Endodermal cell (in vitro differentiated cells): ENCODE results near the gene MYL10. TPM values are rescaled to one million over a fixed set of nuclear protein-coding genes. Genes with fewer than 3 reads are reported as not detected.

Experiments
- DNase-seq: peaks from one replicate; pipeline ENCODE4 v3.0.0-alpha.2; 2017
- H3K27ac ChIP-seq: 2 replicates; pipeline ENCODE4 v1.5.1; 2013; ENCODE audit warnings: mild to moderate bottlenecking, low read depth, low read length, moderate library complexity
- H3K27me3 ChIP-seq: 2 replicates; pipeline ENCODE4 v1.6.1; 2013; ENCODE audit warnings: mild to moderate bottlenecking, low read length, moderate library complexity; ENCODE audit not compliant: insufficient read depth, control insufficient read depth, poor library complexity, severe bottlenecking
- H3K36me3 ChIP-seq: 2 replicates; pipeline ENCODE4 v1.7.0; 2013; ENCODE audit warnings: mild to moderate bottlenecking, low read length, moderate library complexity; ENCODE audit not compliant: control insufficient read depth, insufficient read depth
- H3K4me1 ChIP-seq: one replicate; pipeline ENCODE4 v1.7.0; 2013; ENCODE audit warnings: low read length; ENCODE audit not compliant: control insufficient read depth, insufficient read depth
- H3K4me3 ChIP-seq: 2 replicates; pipeline ENCODE4 v1.5.1; 2013; ENCODE audit warnings: mild to moderate bottlenecking, low read length, moderate library complexity
- H3K9ac ChIP-seq: 2 replicates; pipeline ENCODE4 v1.6.1; 2013; ENCODE audit warnings: mild to moderate bottlenecking, low read length, moderate library complexity; ENCODE audit not compliant: poor library complexity, severe bottlenecking; ENCODE audit errors: extremely low read depth
- H3K9me3 ChIP-seq: 2 replicates; pipeline ENCODE4 v1.6.1; 2013; ENCODE audit warnings: mild to moderate bottlenecking, low read length, moderate library complexity; ENCODE audit not compliant: control insufficient read depth
- H3K27ac Mint-ChIP-seq: 2 replicates; pipeline ENCODE4 v1.8.0; 2020; ENCODE audit warnings: mixed read lengths
- H3K27me3 Mint-ChIP-seq: 2 replicates; pipeline ENCODE4 v1.8.0; 2021; ENCODE audit warnings: mild to moderate bottlenecking, mixed read lengths; ENCODE audit not compliant: insufficient read depth
- H3K36me3 Mint-ChIP-seq: 2 replicates; pipeline ENCODE4 v1.8.0; 2020; ENCODE audit warnings: low read depth, mixed read lengths
- H3K4me1 Mint-ChIP-seq: 2 replicates; pipeline ENCODE4 v1.8.0; 2020; ENCODE audit warnings: mixed read lengths
- H3K4me3 Mint-ChIP-seq: 2 replicates; pipeline ENCODE4 v1.8.0; 2020; ENCODE audit warnings: mild to moderate bottlenecking, moderate library complexity, mixed read lengths
- H3K9me3 Mint-ChIP-seq: 2 replicates; pipeline ENCODE4 v1.8.0; 2020; ENCODE audit warnings: mild to moderate bottlenecking, mixed read lengths
- WGBS, 2 experiments: methylation state at CpG; one replicate each; pipeline versions ENCODE4 v1.1.5 to v1.1.7; 2013; ENCODE audit warnings: missing lambda C conversion rate in 2 of 2, mixed read lengths in 1 of 2; ENCODE audit not compliant: insufficient coverage in 1 of 2, insufficient read length in 1 of 2; 5-methylcytosine and 5-hydroxymethylcytosine counted together
- total RNA-seq, 2 donors: library from RNA; stranded (reverse); fragmentation: NEBNext Ultra II Directional in 1 of 2; extraction: Animal tissue kit (Norgen Biotek cat#: 25700) in 1 of 2; gene quantifications; 2 replicates in 1 of 2; 3 replicates in 1 of 2; pipeline ENCODE4 v1.2.1, GENCODE V29; 2021
- TF ChIP-seq, protein P1 (sequence below): fragments of 200-600 bp; sonication (generic); conservative IDR thresholded peaks from 2 replicates; pipeline ENCODE4 v1.5.0; 2021; ENCODE audit warnings: antibody characterized with exemption, mild to moderate bottlenecking

The MYL10 gene
- total RNA-seq, 2 donors from 2014 or later = not detected

DNA sequence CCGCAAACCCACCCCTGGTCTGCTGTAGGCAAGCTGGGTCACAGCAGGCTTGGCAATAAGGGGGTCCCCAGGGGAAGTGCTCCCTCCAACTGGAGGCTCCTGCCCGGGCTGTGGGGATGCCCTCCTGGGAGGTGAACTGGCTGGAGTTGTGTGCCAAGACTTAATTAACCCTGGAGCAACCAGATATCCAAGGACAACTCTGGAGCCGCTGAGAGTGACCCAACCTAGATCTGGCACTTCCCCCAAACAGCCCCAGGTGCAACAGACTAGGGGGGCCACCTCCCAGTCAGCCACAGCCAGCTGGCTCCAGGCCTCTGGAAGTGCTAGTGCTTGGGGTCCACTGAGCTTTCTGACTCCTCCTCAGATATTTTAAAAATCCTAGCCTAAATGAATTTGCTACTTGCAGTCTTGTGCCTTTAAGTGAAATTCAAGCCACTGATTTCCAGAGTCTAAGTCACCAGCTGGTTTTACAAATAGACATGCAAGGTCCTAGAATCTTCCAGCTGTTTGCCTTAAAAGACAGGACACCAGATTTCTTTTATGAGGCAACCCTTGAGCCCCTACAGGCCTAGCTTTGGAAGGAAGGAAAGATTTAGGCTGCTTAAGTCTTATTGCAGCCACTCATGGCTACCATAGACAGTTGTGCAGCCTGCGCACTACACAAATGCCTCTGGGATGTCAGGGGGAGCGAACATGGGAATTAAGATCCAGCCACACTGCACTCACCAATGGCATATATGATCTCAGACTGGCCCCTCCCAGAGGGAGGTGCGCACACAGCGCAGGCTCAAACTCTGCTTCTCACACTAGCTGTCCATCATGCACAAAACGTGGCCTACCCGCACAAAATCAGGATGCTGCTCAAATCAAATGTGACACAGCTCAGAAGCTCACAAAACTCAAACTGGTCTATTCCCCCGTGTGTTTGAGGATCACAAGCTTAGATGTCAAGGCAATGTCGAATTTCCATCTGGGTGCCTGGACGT lies 42.6 kb upstream of the MYL10 start:
- H3K27me3 Mint-ChIP-seq = peaks cover 4% of the 10 kb centered on the region
- 91% methylated on average over 11 to 12 of the region's 12 CpGs for WGBS, 2 experiments
- H3K9me3 Mint-ChIP-seq = peaks cover 14% of the 10 kb centered on the region
- TF ChIP-seq, protein P1, sequence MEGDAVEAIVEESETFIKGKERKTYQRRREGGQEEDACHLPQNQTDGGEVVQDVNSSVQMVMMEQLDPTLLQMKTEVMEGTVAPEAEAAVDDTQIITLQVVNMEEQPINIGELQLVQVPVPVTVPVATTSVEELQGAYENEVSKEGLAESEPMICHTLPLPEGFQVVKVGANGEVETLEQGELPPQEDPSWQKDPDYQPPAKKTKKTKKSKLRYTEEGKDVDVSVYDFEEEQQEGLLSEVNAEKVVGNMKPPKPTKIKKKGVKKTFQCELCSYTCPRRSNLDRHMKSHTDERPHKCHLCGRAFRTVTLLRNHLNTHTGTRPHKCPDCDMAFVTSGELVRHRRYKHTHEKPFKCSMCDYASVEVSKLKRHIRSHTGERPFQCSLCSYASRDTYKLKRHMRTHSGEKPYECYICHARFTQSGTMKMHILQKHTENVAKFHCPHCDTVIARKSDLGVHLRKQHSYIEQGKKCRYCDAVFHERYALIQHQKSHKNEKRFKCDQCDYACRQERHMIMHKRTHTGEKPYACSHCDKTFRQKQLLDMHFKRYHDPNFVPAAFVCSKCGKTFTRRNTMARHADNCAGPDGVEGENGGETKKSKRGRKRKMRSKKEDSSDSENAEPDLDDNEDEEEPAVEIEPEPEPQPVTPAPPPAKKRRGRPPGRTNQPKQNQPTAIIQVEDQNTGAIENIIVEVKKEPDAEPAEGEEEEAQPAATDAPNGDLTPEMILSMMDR = no peak
- H3K27ac Mint-ChIP-seq = no peak overlapping the region
- Histone ChIP-seq H3K4me3 (no peak overlapping the region), H3K36me3 (no peaks in the 10 kb centered on the region), H3K9me3 (peaks cover 5% of the 10 kb centered on the region), H3K4me1 (no peaks in the 10 kb centered on the region), H3K9ac (no peak overlapping the region), H3K27me3 (no peaks in the 10 kb centered on the region), H3K27ac (no peak overlapping the region)
- no peaks in the 10 kb centered on the region for H3K36me3 Mint-ChIP-seq
- DNase-seq = no peak
- no peak overlapping the region for H3K4me3 Mint-ChIP-seq
- peaks cover 6% of the 10 kb centered on the region for H3K4me1 Mint-ChIP-seq

DNA sequence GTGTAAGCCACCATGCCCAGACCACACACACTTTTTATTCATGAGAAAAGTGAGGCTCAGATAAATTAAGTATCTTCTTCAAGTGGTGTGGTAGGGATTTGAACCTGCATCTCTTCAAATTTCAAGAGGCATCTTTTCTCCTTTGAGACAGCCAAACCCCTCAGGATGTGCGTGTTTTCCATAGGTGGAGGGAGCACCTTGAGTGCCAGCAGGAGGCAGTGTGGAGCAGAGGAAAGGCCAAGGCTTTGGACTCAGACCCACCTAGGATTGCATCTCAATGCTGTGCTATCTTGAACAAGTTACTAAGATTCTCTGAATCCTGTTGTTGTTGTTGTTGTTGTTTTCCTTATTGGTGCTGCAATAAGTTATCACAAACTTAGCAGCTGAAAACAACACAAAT lies 40.2 kb upstream of the MYL10 start:
- 93% methylated on average over 1 of the region's 1 CpG; no CpG with 5 or more reads in 1 of the 2 experiments for WGBS, 2 experiments

DNA sequence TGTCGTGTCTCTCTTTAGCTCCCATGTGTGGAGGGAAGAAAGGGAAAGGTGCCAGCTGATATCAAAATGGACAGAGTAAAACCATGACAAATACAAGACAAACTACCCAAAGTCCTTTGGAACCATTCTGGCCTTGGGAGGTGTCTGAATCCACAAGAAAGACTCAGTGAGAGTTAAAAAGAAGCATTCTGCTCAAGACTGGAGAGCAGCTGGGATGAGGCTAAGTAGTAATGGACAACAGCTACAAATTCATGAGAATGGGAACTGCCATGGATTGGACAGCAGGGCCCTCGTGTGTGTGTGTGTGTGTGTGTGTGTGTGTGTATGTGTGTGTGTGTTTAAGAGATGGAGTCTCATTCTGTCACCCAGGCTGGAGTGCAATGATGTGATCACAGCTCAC lies 39.6 kb upstream of the MYL10 start:
- H3K36me3 ChIP-seq = no peaks in the 10 kb centered on the region
- no peak overlapping the region for H3K27ac Mint-ChIP-seq
- no peaks in the 10 kb centered on the region for H3K27me3 ChIP-seq
- peaks cover 19% of the 10 kb centered on the region for H3K4me1 Mint-ChIP-seq
- H3K4me3 Mint-ChIP-seq = no peak overlapping the region
- no peaks in the 10 kb centered on the region for H3K36me3 Mint-ChIP-seq
- no peak overlapping the region for H3K4me3 ChIP-seq
- no peak for DNase-seq
- H3K9me3 Mint-ChIP-seq = peaks cover 14% of the 10 kb centered on the region
- WGBS, 2 experiments = 95% methylated on average over 2 of the region's 2 CpGs; no CpG with 5 or more reads in 1 of the 2 experiments
- TF ChIP-seq, protein P1 = no peak
- H3K9ac ChIP-seq = no peak overlapping the region
- H3K27me3 Mint-ChIP-seq = peaks cover 4% of the 10 kb centered on the region
- peaks cover 7% of the 10 kb centered on the region for H3K4me1 ChIP-seq
- peaks cover 5% of the 10 kb centered on the region for H3K9me3 ChIP-seq
- H3K27ac ChIP-seq = no peak overlapping the region

More for the DNA sequence above, 40.2 kb upstream of the MYL10 start:
- no peaks in the 10 kb centered on the region for H3K36me3 Mint-ChIP-seq
- Histone ChIP-seq H3K36me3 (no peaks in the 10 kb centered on the region), H3K9me3 (peaks cover 5% of the 10 kb centered on the region), H3K27ac (no peak overlapping the region), H3K4me1 (peaks cover 6% of the 10 kb centered on the region), H3K9ac (no peak overlapping the region), H3K4me3 (peak overlapping the region; percentile 24), H3K27me3 (no peaks in the 10 kb centered on the region)
- peaks cover 17% of the 10 kb centered on the region for H3K4me1 Mint-ChIP-seq
- no peak for DNase-seq
- TF ChIP-seq, protein P1 = peak; percentile 60
- no peak overlapping the region for H3K4me3 Mint-ChIP-seq
- H3K27ac Mint-ChIP-seq = no peak overlapping the region
- peaks cover 4% of the 10 kb centered on the region for H3K27me3 Mint-ChIP-seq
- peaks cover 14% of the 10 kb centered on the region for H3K9me3 Mint-ChIP-seq
